Brain microvascular endothelial cell (primary cell): ENCODE data around the gene TOGARAM1.

Source experiments
- DNase-seq: peaks from one replicate; pipeline ENCODE4 v3.0.0-alpha.2; 2020
- H3K27ac ChIP-seq: fragments of 250-450 bp; sonication (Bioruptor Pico); 2 replicates; pipeline ENCODE4 v1.5.1; 2020; ENCODE audit warnings: mild to moderate bottlenecking, moderate library complexity
- H3K27me3 ChIP-seq: fragments of 250-450 bp; sonication (Bioruptor Pico); replicated peaks from 2 replicates; pipeline ENCODE4 v1.5.1; 2020; ENCODE audit warnings: mild to moderate bottlenecking
- H3K36me3 ChIP-seq: fragments of 250-450 bp; sonication (Bioruptor Pico); replicated peaks from 2 replicates; pipeline ENCODE4 v1.5.1; 2020; ENCODE audit warnings: mild to moderate bottlenecking
- H3K4me3 ChIP-seq: 2 replicates; pipeline ENCODE4 v1.5.1; 2011; ENCODE audit warnings: low read depth, mild to moderate bottlenecking, control low read depth, low read length, moderate library complexity
- CTCF ChIP-seq: IDR thresholded peaks from 2 replicates; pipeline ENCODE4 v1.5.1; 2011; ENCODE audit warnings: low read depth, mild to moderate bottlenecking, moderate library complexity, low read length, control low read depth, inconsistent platforms; ENCODE audit errors: missing control alignments
- in situ Hi-C: cut with HindIII; loops from 2 replicates; pipeline ENCODE4 v1.10.0; 2017; ENCODE audit warnings: low sequenced_read_pairs, low pct_ligation_motif_present

TOGARAM1 gene

GRCh38 chr14:45083617-45083975 is 121.6 kb downstream of the TOGARAM1 start:
- H3K27me3 ChIP-seq = no peaks in the 10 kb centered on the region
- peak overlapping the region; percentile 86 for H3K4me3 ChIP-seq
- no peaks in the 10 kb centered on the region for H3K36me3 ChIP-seq
- no peak for TF ChIP-seq CTCF
- DNase-seq = no peak
- no peak overlapping the region for H3K27ac ChIP-seq
- in situ Hi-C loops = no loop called here

GRCh38 chr14:45083976-45084722 is 122.2 kb downstream of the TOGARAM1 start, which contains the start of gene PRPF39:
TSS of gene PRPF39 (plus strand) at chr14:45084116. CDS start at chr14:45095240, 11,124 bp downstream.
- no peaks in the 10 kb centered on the region for H3K27me3 ChIP-seq
- no peaks in the 10 kb centered on the region for H3K36me3 ChIP-seq
- peak within 1 kb of the TSS; percentile 70 for H3K27ac ChIP-seq
- peak within 1 kb of the TSS; percentile 86 for H3K4me3 ChIP-seq
- in situ Hi-C loops = no loop called here
- peak; percentile 87 for DNase-seq
- no peak for TF ChIP-seq CTCF

- Histone ChIP-seq H3K4me3 (peak overlapping the region; percentile 86), H3K27me3 (no peaks in the 10 kb centered on the region), H3K27ac (no peak overlapping the region), H3K36me3 (no peaks in the 10 kb centered on the region)
- in situ Hi-C loops = no loop called here
- DNase-seq = no peak
- TF ChIP-seq CTCF = no peak
Observed at GRCh38 chr14:45084946-45085346, 123.0 kb downstream of the TOGARAM1 start.

- no peaks in the 10 kb centered on the region for H3K36me3 ChIP-seq
- H3K27me3 ChIP-seq = no peaks in the 10 kb centered on the region
- no peak overlapping the region for H3K4me3 ChIP-seq
- DNase-seq = no peak
- in situ Hi-C loops = no loop called here
- H3K27ac ChIP-seq = no peak overlapping the region
- no peak for TF ChIP-seq CTCF
Observed at GRCh38 chr14:45089813-45090212, 127.8 kb downstream of the TOGARAM1 start.

- TF ChIP-seq CTCF = no peak
- H3K36me3 ChIP-seq = peaks cover 10% of the 10 kb centered on the region
- DNase-seq = no peak
- H3K4me3 ChIP-seq = no peak overlapping the region
- H3K27ac ChIP-seq = no peak overlapping the region
- in situ Hi-C loops = no loop called here
- no peaks in the 10 kb centered on the region for H3K27me3 ChIP-seq
Observed at GRCh38 chr14:45091710-45092109, 129.7 kb downstream of the TOGARAM1 start.

- Histone ChIP-seq H3K4me3 (no peak overlapping the region), H3K27ac (no peak overlapping the region), H3K27me3 (no peaks in the 10 kb centered on the region), H3K36me3 (peaks cover 20% of the 10 kb centered on the region)
- no peak for DNase-seq
- in situ Hi-C loops = no loop called here
- no peak for TF ChIP-seq CTCF
Observed at GRCh38 chr14:45094275-45094674, 132.3 kb downstream of the TOGARAM1 start.
